ENCODE data around the gene HLA-C. TPM values are rescaled to one million over a fixed set of nuclear protein-coding genes. Genes with fewer than 3 reads are reported as not detected.

Gene HLA-C
- 43.3 to 57.6 TPM (median 52.8 TPM) in 5 replicates for total RNA-seq (2022; extraction: Qiagen RNA extraction; ENCODE audit: low read depth)

DNA sequence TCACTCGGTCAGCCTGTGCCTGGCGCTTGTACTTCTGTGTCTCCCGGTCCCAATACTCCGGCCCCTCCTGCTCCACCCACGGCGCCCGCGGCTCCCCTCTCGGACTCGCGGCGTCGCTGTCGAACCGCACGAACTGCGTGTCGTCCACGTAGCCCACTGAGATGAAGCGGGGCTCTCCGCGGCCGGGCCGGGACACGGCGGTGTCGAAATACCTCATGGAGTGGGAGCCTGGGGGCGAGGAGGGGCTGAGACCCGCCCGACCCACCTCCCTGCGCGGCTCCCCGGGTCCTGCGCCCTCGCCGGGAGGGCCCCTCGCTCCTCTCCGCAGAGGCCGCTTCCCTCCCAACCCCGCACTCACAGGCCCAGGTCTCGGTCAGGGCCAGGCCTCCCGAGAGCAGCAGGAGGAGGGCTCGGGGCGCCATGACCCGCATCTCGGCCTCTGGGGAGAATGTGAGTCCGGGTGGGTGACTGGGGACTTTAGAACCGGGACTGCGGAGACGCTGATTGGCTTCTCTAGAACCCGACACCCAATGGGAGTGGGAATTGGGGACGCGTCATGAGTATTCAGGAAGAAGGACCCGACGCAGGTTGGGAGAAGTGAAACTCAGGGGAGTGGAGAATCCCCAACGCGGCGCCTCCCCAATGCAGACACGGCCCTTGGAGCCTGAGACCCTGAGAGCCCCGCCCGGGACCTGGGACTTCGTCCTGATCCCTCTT lies at the start of gene HLA-C:
Gene HLA-C (minus strand): TSS at position 452 of the 717 bp plus-strand sequence. CDS start 21 bp downstream, at position 431.

Other genes starting within 250 kb of the HLA-C start
- not detected in 5 replicates for gene C6orf15, start 159.5 kb downstream of the HLA-C start, total RNA-seq (2022; extraction: Qiagen RNA extraction; ENCODE audit: low read depth)
- 3.3 to 6.4 TPM (median 4.2 TPM) in 5 replicates for gene PSORS1C1, start 157.3 kb downstream of the HLA-C start, total RNA-seq (2022; extraction: Qiagen RNA extraction; ENCODE audit: low read depth)
- gene CDSN, start 151.6 kb downstream of the HLA-C start, total RNA-seq (2022; extraction: Qiagen RNA extraction; ENCODE audit: low read depth): not detected in 5 replicates
- gene PSORS1C2, start 133.0 kb downstream of the HLA-C start, total RNA-seq (2022; extraction: Qiagen RNA extraction; ENCODE audit: low read depth): not detected in 5 replicates
- 6.6 to 8.7 TPM (median 7.4 TPM) in 5 replicates for gene CCHCR1, start 114.3 kb downstream of the HLA-C start, total RNA-seq (2022; extraction: Qiagen RNA extraction; ENCODE audit: low read depth)
- gene TCF19, start 113.5 kb downstream of the HLA-C start, total RNA-seq (2022; extraction: Qiagen RNA extraction; ENCODE audit: low read depth): 12.0 to 14.1 TPM (median 13.4 TPM) in 5 replicates
- gene POU5F1, start 101.4 kb downstream of the HLA-C start, total RNA-seq (2022; extraction: Qiagen RNA extraction; ENCODE audit: low read depth): 2.5 to 5.1 TPM (median 3.6 TPM) in 5 replicates
- 15.2 to 27.1 TPM (median 25.9 TPM) in 5 replicates for gene HLA-B, start 85.1 kb upstream of the HLA-C start, total RNA-seq (2022; extraction: Qiagen RNA extraction; ENCODE audit: low read depth)
- gene MICA, start 131.5 kb upstream of the HLA-C start, total RNA-seq (2022; extraction: Qiagen RNA extraction; ENCODE audit: low read depth): 27.2 to 29.6 TPM (median 28.7 TPM) in 5 replicates
- 6.6 to 8.6 TPM (median 7.7 TPM) in 5 replicates for gene MICB, start 226.1 kb upstream of the HLA-C start, total RNA-seq (2022; extraction: Qiagen RNA extraction; ENCODE audit: low read depth)